ENCODE measurements around the gene PRMT7.

The PRMT7 gene

GRCh38 chr16:68395167-68395786 is 84.5 kb downstream of the PRMT7 start:
- no peak for DNase-seq (ENCODE audit: low read depth in 2 of 2)

DNA sequence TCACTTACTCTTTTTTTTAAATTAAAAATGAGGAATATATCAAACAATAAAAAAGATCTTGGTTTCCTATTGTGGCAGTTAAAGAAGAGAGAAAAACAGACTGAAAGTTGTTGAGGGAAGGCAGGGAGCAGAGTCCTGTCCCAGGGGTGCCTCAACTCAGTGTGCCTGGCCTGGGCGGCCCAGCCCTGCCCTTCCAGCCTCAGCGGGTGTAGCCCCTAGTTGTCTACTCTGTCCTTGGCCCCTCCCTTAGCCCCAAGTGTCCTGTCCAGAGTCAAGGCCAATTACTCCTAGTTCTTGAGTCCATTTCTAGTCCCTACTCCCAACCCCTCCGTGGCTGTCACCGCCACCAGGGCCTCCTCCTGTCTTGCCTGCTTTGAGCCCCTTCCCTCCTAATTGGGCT is 85.0 kb downstream of the PRMT7 start:
- DNase-seq (ENCODE audit: low read depth in 2 of 2) = no peak

GRCh38 chr16:68396481-68396880 is 85.7 kb downstream of the PRMT7 start:
- peak; percentile 13 to 17 for DNase-seq (ENCODE audit: low read depth in 2 of 2)

DNA sequence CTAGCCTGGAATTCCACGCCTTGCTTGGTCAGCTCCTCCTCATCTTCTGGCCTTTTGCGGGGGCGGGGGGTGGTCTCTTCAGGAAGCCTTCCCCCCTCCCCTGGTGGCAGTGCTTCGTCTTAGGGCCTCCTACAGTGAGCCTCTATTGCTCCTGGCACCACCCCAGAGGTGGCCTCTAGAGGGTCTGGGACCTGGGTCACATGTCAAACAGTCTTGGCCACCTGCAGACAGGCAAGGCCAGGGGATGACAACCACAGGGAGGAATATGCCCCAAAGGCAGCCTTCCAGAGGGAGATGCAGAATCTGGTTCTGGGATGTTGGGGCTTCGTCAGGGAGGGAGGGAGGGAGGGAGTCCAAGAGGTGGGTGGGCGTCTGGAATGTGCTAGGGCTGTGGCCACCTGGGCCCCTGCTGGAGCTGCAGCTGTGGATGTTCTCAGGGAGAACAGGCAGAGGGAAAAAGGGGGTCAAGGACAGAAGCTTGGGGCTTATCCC is 86.9 kb downstream of the PRMT7 start:
- no peak for DNase-seq (ENCODE audit: low read depth in 2 of 2)

GRCh38 chr16:68399456-68399855 is 88.6 kb downstream of the PRMT7 start:
- DNase-seq (ENCODE audit: low read depth in 2 of 2) = no peak

DNA sequence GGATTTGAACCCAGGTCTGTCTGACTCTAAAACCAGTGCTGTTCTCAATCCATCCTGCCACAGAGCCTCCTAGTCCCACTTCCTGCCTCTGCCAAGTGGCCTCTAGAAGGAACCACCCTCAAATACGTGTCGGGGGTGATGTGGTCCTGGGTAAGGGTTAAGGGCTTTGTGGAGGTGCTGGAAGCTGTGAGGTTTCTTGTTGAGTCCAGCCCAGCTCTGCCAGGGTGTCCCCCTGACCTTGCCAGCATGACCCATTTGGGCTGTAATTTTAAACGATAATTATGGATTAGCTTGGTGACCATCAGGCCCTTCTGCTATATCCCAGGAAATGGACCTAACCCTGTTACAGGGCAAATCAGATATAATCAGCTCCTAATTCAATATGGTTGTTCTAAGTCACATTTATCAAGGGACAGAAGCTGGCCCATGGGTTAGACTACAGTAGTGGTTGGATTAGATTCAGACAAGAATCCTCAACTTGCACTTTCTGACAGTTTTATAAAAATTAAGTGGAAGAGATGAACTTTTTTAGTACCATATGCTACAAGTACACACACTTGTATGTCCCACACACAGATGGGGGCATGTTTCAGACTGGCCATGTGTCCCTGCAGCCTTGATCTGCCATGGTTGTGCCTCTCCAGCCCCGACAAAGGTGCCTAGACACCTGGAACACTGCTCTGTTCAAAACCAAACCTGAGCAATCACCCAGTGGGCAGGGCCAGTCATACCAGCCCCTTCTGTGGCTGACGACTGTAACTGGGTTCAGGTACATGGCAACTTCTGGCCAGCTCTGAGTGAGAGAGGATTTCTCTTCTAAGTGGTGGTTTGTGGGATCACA is 89.5 kb downstream of the PRMT7 start:
- peak in 1 of 2 donors; percentile 6 for DNase-seq (ENCODE audit: low read depth in 2 of 2)

- DNase-seq (ENCODE audit: low read depth in 2 of 2) = no peak
Measured at GRCh38 chr16:68400924-68401460, 90.2 kb downstream of the PRMT7 start.

DNA sequence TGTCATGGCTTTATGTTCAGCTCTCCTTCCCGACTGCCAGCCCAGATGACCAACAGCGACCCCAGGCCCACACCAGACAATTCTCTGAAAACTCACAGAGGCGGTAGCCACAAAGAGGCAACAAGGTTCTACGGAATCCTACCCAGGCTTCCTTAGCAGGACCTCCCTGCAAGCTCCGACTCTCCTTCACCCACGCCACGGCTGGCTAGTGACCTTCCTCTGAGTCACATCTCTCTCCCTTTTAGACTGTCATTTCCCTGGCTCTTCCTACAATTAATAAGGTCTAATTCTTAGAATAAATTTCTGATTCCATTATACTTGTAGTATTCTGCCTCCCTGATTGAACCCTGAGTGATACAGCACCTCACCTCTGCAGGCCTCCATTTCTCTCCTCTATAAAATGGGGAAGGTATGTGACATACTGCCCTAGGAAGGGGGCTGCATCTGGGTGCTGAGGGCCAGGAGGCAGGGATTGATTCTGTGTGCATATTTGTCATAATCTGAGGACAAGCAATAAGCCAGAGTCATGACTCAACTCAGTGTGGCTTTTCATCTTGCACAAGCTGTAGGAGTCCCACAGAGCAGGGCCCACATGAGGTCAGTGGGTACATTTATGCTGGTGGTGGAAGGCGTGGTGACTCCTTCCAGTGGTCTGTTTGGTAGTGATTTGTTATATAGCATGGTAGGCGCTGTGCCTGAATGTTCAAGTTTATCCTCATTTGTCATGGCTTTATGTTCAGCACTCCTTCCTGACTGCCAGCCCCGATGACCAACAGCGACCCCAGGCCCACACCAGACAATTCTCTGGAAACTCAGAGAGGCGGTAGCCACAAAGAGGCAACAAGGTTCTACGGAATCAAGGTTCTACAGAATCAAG is 91.3 kb downstream of the PRMT7 start:
- no peak for DNase-seq (ENCODE audit: low read depth in 2 of 2)

DNA sequence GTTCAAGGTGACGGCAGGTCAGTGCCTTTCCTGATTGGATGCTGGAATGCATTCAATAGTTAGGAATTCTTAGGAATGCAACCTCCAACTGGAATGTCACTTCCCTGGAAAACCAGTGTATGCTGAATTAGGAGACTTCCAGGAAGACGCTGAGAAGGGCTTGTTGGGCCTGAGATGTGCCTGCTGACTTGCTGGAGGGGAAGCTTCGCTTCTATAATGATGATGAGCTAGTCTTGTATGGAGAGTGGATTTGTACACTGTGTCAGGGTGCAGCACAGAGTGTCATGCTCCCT is 91.9 kb downstream of the PRMT7 start:
- no peak for DNase-seq (ENCODE audit: low read depth in 2 of 2)

DNA sequence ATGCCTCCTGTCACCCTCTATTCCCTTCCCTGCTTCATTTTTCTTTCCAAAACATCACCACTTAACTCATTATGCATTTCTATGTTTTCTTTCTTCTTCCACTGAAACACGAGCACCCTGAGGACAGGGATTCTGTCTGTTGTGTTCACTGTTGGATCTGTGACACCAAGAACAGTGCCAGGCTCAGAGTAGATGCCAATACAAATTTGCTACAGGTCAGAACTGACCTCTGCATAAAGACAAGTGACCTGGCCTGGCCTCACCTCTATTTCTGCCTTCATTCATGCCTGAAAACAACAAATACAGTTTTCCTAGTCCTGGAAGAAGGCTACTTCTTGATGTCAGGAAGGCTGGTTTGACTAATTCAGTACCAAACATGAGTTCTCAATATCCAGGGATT is 92.4 kb downstream of the PRMT7 start:
- DNase-seq (ENCODE audit: low read depth in 2 of 2) = no peak

GRCh38 chr16:68403704-68404103 is 92.9 kb downstream of the PRMT7 start:
- no peak for DNase-seq (ENCODE audit: low read depth in 2 of 2)

DNA sequence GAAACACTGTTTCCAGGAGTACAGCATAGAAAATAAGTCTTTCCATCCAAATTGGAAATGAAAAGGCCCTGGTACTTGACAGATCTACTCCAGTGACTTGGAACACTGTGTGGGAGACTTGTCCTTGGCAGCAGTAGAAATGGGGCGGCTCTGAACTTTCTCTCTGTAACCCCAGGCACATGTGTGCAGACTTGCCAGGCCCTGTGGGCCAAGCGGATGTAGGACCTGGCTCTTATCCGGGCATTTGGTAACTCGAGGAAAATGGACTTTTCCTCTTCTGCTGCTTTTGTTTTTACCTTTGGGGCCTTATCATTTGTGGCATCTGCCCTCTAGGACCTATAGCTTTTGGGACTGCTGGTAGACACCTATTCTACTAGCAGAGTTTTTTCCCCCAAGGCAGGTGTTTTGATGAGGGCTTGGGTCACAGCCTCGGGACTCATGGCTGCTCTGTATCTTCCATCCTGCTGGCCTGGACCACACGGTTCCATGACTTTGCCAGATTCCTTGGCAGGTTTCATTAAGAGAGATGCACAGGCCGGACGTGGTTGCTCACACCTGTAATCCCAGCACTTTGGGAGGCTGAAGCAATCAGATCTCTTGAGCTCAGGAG is 94.0 kb downstream of the PRMT7 start:
- no peak for DNase-seq (ENCODE audit: low read depth in 2 of 2)

DNA sequence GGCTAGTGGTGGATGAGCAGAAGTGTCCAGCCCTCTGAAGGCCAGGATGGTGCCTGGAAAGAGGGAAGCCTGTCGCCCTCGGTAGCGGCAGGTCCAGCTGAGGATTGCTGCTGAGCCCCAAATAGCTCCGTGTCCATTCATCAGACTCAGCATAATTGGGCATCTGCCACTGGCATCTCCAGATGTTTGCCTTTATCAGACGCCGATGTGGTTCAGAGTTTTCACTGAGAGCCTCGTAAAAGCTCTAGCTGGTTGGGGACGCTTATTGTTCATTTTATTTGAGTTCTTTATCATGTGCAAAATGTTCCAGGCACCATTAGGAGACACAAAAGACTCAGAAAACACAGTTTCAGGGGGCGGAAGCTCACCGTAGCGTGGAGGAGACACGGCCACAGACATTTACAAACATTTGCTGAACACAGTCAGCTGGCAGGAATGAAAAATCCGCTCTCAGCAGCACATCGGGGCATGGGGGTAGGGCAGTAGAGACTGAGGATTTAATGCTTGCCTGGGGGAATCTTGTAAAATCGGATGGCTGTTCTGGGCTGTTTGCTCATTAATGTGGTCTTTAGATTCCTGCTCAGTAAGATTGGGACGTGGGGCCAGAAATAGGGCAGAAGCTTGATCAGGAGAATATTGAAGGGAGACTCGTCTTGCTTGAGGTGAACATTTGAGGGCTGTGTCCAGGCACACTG is 95.8 kb downstream of the PRMT7 start:
- DNase-seq (ENCODE audit: low read depth in 2 of 2) = no peak

Measured in stimulated activated CD4-positive, alpha-beta T cell treated with anti-CD3 and anti-CD28 coated beads, Interleukin-4, amount 100 ng/mL, for 48 hours (primary cell).